Neural progenitor cell (in vitro differentiated cells): Measurements from ENCODE around the gene KLHL17. TPM values are rescaled to one million over a fixed set of nuclear protein-coding genes. Genes with fewer than 3 reads are reported as not detected.

Source experiments
- DNase-seq: peaks from one replicate; pipeline ENCODE4 v3.0.0-alpha.2; 2016; ENCODE audit warnings: low spot score
- H2AFZ ChIP-seq: fragments of 200-600 bp; sonication (generic); replicated peaks from 2 replicates; pipeline ENCODE4 v1.6.1; 2016; ENCODE audit warnings: antibody characterized with exemption
- H3F3A ChIP-seq: fragments of 200-600 bp; sonication (generic); 2 replicates; pipeline ENCODE4 v1.6.1; 2016; ENCODE audit warnings: antibody characterized with exemption, low read depth
- H3K27ac ChIP-seq: fragments of 200-600 bp; sonication (generic); 2 replicates; pipeline ENCODE4 v1.5.1; 2016; ENCODE audit warnings: mild to moderate bottlenecking
- H3K27me3 ChIP-seq: fragments of 200-600 bp; sonication (generic); 2 replicates; pipeline ENCODE4 v1.6.1; 2016; ENCODE audit warnings: mild to moderate bottlenecking, moderate library complexity
- H3K36me3 ChIP-seq: fragments of 200-600 bp; sonication (generic); 2 replicates; pipeline ENCODE4 v1.5.1; 2016
- H3K4me1 ChIP-seq: fragments of 200-600 bp; sonication (generic); 2 replicates; pipeline ENCODE4 v1.6.1; 2016; ENCODE audit warnings: mixed run types
- H3K4me2 ChIP-seq: fragments of 200-600 bp; sonication (generic); 2 replicates; pipeline ENCODE4 v1.6.1; 2016
- H3K4me3 ChIP-seq: fragments of 200-600 bp; sonication (generic); 2 replicates; pipeline ENCODE4 v1.5.1; 2016
- H3K79me2 ChIP-seq: fragments of 200-600 bp; sonication (generic); 2 replicates; pipeline ENCODE4 v1.6.1; 2016; ENCODE audit warnings: low read depth
- H3K9ac ChIP-seq: fragments of 200-600 bp; sonication (generic); 2 replicates; pipeline ENCODE4 v1.6.1; 2016
- H3K9me3 ChIP-seq: fragments of 200-600 bp; sonication (generic); 2 replicates; pipeline ENCODE4 v1.5.1; 2016; ENCODE audit warnings: low read depth
- H4K20me1 ChIP-seq: fragments of 200-600 bp; sonication (generic); 2 replicates; pipeline ENCODE4 v1.6.1; 2016; ENCODE audit warnings: low read depth
- H3K27ac Mint-ChIP-seq: 3 replicates; pipeline ENCODE4 v1.8.0; 2021; ENCODE audit warnings: mixed read lengths
- H3K27me3 Mint-ChIP-seq: 2 replicates; pipeline ENCODE4 v1.8.0; 2022; ENCODE audit warnings: low read depth, mild to moderate bottlenecking, inconsistent platforms, moderate library complexity, mixed read lengths; ENCODE audit not compliant: insufficient read depth
- H3K36me3 Mint-ChIP-seq: 3 replicates; pipeline ENCODE4 v1.8.0; 2021; ENCODE audit warnings: mixed read lengths
- H3K4me1 Mint-ChIP-seq: 3 replicates; pipeline ENCODE4 v1.8.0; 2021; ENCODE audit warnings: mixed read lengths
- H3K4me3 Mint-ChIP-seq: 3 replicates; pipeline ENCODE4 v1.8.0; 2021; ENCODE audit warnings: mild to moderate bottlenecking, moderate library complexity, mixed read lengths
- H3K9me3 Mint-ChIP-seq: 3 replicates; pipeline ENCODE4 v1.8.0; 2020; ENCODE audit warnings: mixed read lengths
- CTCF ChIP-seq: fragments of 200-600 bp; sonication (generic); IDR thresholded peaks from 2 replicates; pipeline ENCODE4 v1.5.1; 2017; ENCODE audit warnings: antibody characterized with exemption, mild to moderate bottlenecking
- EZH2 ChIP-seq: fragments of 200-600 bp; sonication (generic); IDR thresholded peaks from 2 replicates; pipeline ENCODE4 v1.6.1; 2017; ENCODE audit warnings: antibody characterized with exemption, mild to moderate bottlenecking, moderate library complexity
- EZH2phosphoT487 ChIP-seq: fragments of 200-600 bp; sonication (generic); IDR thresholded peaks from 2 replicates; pipeline ENCODE4 v1.6.1; 2017; ENCODE audit warnings: antibody characterized with exemption
- total RNA-seq: library from RNA; depleted of rRNA; stranded (reverse); fragments of >200 nt; gene quantifications from 2 replicates; pipeline ENCODE4 v1.2.3, GENCODE V29; 2015; ENCODE audit warnings: low replicate concordance

The KLHL17 gene
- total RNA-seq, 1 donor from 2014 or later: 10.7 TPM

- Histone ChIP-seq H3K4me1 (peaks cover 10% of the 10 kb centered on the region), H3K27ac (no peak overlapping the region), H4K20me1 (peaks cover 55% of the 10 kb centered on the region), H3K9me3 (no peaks in the 10 kb centered on the region), H3K4me3 (no peak overlapping the region), H3K36me3 (no peaks in the 10 kb centered on the region), H3K27me3 (peaks cover 93% of the 10 kb centered on the region), H3K79me2 (no peaks in the 10 kb centered on the region), H3K9ac (no peak overlapping the region), H3F3A (peaks cover 6% of the 10 kb centered on the region), H3K4me2 (no peak overlapping the region), H2AFZ (no peak overlapping the region)
- TF ChIP-seq EZH2phosphoT487 (no peak), EZH2 (no peak), CTCF (no peak)
- H3K9me3 Mint-ChIP-seq: no peaks in the 10 kb centered on the region
- no peaks in the 10 kb centered on the region for H3K36me3 Mint-ChIP-seq
- no peak overlapping the region for H3K27ac Mint-ChIP-seq
- peaks cover 56% of the 10 kb centered on the region for H3K27me3 Mint-ChIP-seq
- DNase-seq: no peak
- no peak overlapping the region for H3K4me3 Mint-ChIP-seq
- peaks cover 25% of the 10 kb centered on the region for H3K4me1 Mint-ChIP-seq
Measured at GRCh38 chr1:930633-931138, 29.7 kb upstream of the KLHL17 start.

- H3K4me3 Mint-ChIP-seq: peak overlapping the region; percentile 12
- H3K9ac ChIP-seq: no peak overlapping the region
- no peak overlapping the region for H3K4me3 ChIP-seq
- no peak overlapping the region for H3K27ac ChIP-seq
- H3K9me3 ChIP-seq: no peaks in the 10 kb centered on the region
- H3K9me3 Mint-ChIP-seq: no peaks in the 10 kb centered on the region
- no peaks in the 10 kb centered on the region for H3K79me2 ChIP-seq
- H3K4me1 ChIP-seq: peaks cover 12% of the 10 kb centered on the region
- H3K4me2 ChIP-seq: no peak overlapping the region
- peaks cover 55% of the 10 kb centered on the region for H4K20me1 ChIP-seq
- H3K4me1 Mint-ChIP-seq: peaks cover 21% of the 10 kb centered on the region
- DNase-seq: no peak
- no peak overlapping the region for H3K27ac Mint-ChIP-seq
- H3K36me3 Mint-ChIP-seq: no peaks in the 10 kb centered on the region
- H3K27me3 Mint-ChIP-seq: peaks cover 51% of the 10 kb centered on the region
- H3K27me3 ChIP-seq: peaks cover 93% of the 10 kb centered on the region
- peaks cover 9% of the 10 kb centered on the region for H3F3A ChIP-seq
- no peaks in the 10 kb centered on the region for H3K36me3 ChIP-seq
- H2AFZ ChIP-seq: no peak overlapping the region
- TF ChIP-seq EZH2 (peak; percentile 30), CTCF (no peak), EZH2phosphoT487 (no peak)
Measured at GRCh38 chr1:931380-932172, 28.8 kb upstream of the KLHL17 start.

GRCh38 chr1:932173-932510 lies 28.2 kb upstream of the KLHL17 start:
- no peak overlapping the region for H3K27ac ChIP-seq
- no peak overlapping the region for H3K4me2 ChIP-seq
- no peaks in the 10 kb centered on the region for H3K79me2 ChIP-seq
- peaks cover 12% of the 10 kb centered on the region for H3K4me1 ChIP-seq
- H3K36me3 ChIP-seq: no peaks in the 10 kb centered on the region
- Mint-ChIP-seq H3K27me3 (peaks cover 46% of the 10 kb centered on the region), H3K27ac (no peak overlapping the region), H3K36me3 (no peaks in the 10 kb centered on the region), H3K4me1 (peaks cover 21% of the 10 kb centered on the region), H3K9me3 (no peaks in the 10 kb centered on the region), H3K4me3 (no peak overlapping the region)
- peaks cover 9% of the 10 kb centered on the region for H3F3A ChIP-seq
- H3K9me3 ChIP-seq: no peaks in the 10 kb centered on the region
- H4K20me1 ChIP-seq: peaks cover 54% of the 10 kb centered on the region
- H2AFZ ChIP-seq: no peak overlapping the region
- no peak for DNase-seq
- TF ChIP-seq CTCF (no peak), EZH2phosphoT487 (no peak), EZH2 (no peak)
- peaks cover 93% of the 10 kb centered on the region for H3K27me3 ChIP-seq
- H3K4me3 ChIP-seq: no peak overlapping the region
- H3K9ac ChIP-seq: no peak overlapping the region
